Ovary (tissue), 3 donors: ENCODE data around the gene CDKL4.
"Not testable (repeated sequence)": the region's sequence is repeated elsewhere in the genome, so short reads cannot be mapped to it uniquely, and the experiment has no call there.

Experiments used
- EP300 ChIP-seq: sonication (generic); formaldehyde crosslinking; IDR thresholded peaks from one replicate; pipeline ENCODE4 v1.6.1; 2017; ENCODE audit warnings: antibody characterized with exemption
- POLR2A ChIP-seq: fragments of 450-650 bp; IDR thresholded peaks from one replicate; pipeline ENCODE4 v1.6.1; 2017; ENCODE audit warnings: antibody characterized with exemption, mild to moderate bottlenecking, moderate library complexity
- TF ChIP-seq, protein P1 (sequence below), 3 donors: fragments of 450-650 bp in 2 of 3; fragments of 200-600 bp in 1 of 3; IDR thresholded peaks; one replicate each; pipeline versions ENCODE4 v1.5.1 to v1.8.0; 2016 to 2022; ENCODE audit warnings: antibody characterized with exemption in 3 of 3, mild to moderate bottlenecking in 1 of 3
- donor health status: DM: no; HTN: no; CAD: no.

DNA sequence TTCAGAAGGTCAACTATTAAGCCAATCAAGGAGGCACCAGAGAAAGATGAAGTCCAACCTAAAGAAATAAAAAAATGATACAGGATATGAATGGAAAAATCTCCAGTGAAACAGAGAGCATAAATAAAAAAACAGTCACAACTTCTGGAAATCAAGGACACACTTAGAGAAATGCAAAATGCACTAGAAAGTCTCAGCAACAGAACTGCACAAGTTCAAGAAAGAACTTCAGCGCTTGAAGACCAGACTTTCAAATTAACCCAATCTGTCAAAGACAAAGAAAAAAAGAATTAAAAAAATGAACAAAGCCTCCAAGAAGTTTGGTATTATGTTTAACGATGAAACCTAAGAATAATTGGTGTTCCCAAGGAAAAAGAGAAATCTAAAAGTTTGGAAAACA lies 46.8 kb downstream of the CDKL4 start:
- TF ChIP-seq, protein P1, sequence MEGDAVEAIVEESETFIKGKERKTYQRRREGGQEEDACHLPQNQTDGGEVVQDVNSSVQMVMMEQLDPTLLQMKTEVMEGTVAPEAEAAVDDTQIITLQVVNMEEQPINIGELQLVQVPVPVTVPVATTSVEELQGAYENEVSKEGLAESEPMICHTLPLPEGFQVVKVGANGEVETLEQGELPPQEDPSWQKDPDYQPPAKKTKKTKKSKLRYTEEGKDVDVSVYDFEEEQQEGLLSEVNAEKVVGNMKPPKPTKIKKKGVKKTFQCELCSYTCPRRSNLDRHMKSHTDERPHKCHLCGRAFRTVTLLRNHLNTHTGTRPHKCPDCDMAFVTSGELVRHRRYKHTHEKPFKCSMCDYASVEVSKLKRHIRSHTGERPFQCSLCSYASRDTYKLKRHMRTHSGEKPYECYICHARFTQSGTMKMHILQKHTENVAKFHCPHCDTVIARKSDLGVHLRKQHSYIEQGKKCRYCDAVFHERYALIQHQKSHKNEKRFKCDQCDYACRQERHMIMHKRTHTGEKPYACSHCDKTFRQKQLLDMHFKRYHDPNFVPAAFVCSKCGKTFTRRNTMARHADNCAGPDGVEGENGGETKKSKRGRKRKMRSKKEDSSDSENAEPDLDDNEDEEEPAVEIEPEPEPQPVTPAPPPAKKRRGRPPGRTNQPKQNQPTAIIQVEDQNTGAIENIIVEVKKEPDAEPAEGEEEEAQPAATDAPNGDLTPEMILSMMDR (IDR thresholded peaks at IDR 0.05) = not testable (repeated sequence)
- not testable (repeated sequence) for TF ChIP-seq POLR2A, EP300
